ENCODE data around the gene CDCA7.

- TF ChIP-seq, protein P1, sequence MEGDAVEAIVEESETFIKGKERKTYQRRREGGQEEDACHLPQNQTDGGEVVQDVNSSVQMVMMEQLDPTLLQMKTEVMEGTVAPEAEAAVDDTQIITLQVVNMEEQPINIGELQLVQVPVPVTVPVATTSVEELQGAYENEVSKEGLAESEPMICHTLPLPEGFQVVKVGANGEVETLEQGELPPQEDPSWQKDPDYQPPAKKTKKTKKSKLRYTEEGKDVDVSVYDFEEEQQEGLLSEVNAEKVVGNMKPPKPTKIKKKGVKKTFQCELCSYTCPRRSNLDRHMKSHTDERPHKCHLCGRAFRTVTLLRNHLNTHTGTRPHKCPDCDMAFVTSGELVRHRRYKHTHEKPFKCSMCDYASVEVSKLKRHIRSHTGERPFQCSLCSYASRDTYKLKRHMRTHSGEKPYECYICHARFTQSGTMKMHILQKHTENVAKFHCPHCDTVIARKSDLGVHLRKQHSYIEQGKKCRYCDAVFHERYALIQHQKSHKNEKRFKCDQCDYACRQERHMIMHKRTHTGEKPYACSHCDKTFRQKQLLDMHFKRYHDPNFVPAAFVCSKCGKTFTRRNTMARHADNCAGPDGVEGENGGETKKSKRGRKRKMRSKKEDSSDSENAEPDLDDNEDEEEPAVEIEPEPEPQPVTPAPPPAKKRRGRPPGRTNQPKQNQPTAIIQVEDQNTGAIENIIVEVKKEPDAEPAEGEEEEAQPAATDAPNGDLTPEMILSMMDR (IDR thresholded peaks at IDR 0.05) = no peak
- no peak for TF ChIP-seq POLR2A (IDR thresholded peaks at IDR 0.05)
Measured at GRCh38 chr2:173346035-173346434, 8.6 kb upstream of the CDCA7 start.

All from testis (tissue), 2 donors.